Skeletal muscle cell (primary cell): ENCODE results near the gene RALA.
"Not testable (repeated sequence)": the region's sequence is repeated elsewhere in the genome, so short reads cannot be mapped to it uniquely, and the experiment has no call there.

Experiments used
- DNase-seq: peaks from one replicate; pipeline ENCODE4 v3.0.0-alpha.2; 2010; ENCODE audit warnings: low read depth
- H3K4me3 ChIP-seq: 2 replicates; pipeline ENCODE4 v1.5.1; 2011; ENCODE audit warnings: low read depth, mild to moderate bottlenecking, control low read depth, low read length, moderate library complexity

RALA gene

GRCh38 chr7:39750253-39751077, 127.1 kb downstream of the RALA start:
- DNase-seq = no peak
- H3K4me3 ChIP-seq = no peak overlapping the region

GRCh38 chr7:39753237-39753636, 129.9 kb downstream of the RALA start:
- DNase-seq, H3K4me3 ChIP-seq: not testable (repeated sequence)

GRCh38 chr7:39753823-39754325, 130.5 kb downstream of the RALA start:
- no peak overlapping the region for H3K4me3 ChIP-seq
- DNase-seq = no peak

- no peak overlapping the region for H3K4me3 ChIP-seq
- DNase-seq = peak; percentile 30
Measured at GRCh38 chr7:39754326-39755120, 131.2 kb downstream of the RALA start.

- no peak for DNase-seq
- H3K4me3 ChIP-seq = no peak overlapping the region
Measured at GRCh38 chr7:39757604-39758003, 134.2 kb downstream of the RALA start.
